ENCODE data around the gene ZNF841. TPM values are rescaled to one million over a fixed set of nuclear protein-coding genes. Genes with fewer than 3 reads are reported as not detected.

Gene ZNF841
- total RNA-seq, 1 donor from 2014 or later, result 18.3 TPM

- no peak for DNase-seq (ENCODE audit: low spot score)
- Histone ChIP-seq H2AFZ (replicated peaks) (peak overlapping the region; percentile 91), H3K79me2 (ENCODE audit: low read depth) (peaks cover 39% of the 10 kb centered on the region), H3K27me3 (no peaks in the 10 kb centered on the region), H3K9me3 (ENCODE audit: low read depth) (peaks cover 5% of the 10 kb centered on the region), H3K4me1 (peaks cover 6% of the 10 kb centered on the region), H3F3A (ENCODE audit: low read depth) (peaks cover 22% of the 10 kb centered on the region), H4K20me1 (ENCODE audit: low read depth) (no peaks in the 10 kb centered on the region), H3K4me2 (peak overlapping the region; percentile 57), H3K36me3 (peaks cover 9% of the 10 kb centered on the region), H3K9ac (no peak overlapping the region), H3K27ac (no peak overlapping the region), H3K4me3 (peak overlapping the region; percentile 88)
- Mint-ChIP-seq H3K27ac (no peak overlapping the region), H3K27me3 (ENCODE audit: insufficient read depth, low read depth) (peaks cover 10% of the 10 kb centered on the region), H3K9me3 (peaks cover 52% of the 10 kb centered on the region), H3K36me3 (peaks cover 29% of the 10 kb centered on the region), H3K4me1 (peaks cover 11% of the 10 kb centered on the region), H3K4me3 (peak overlapping the region; percentile 96)
- TF ChIP-seq EZH2phosphoT487 (IDR thresholded peaks at IDR 0.05) (no peak), EZH2 (IDR thresholded peaks at IDR 0.05) (no peak), CTCF (IDR thresholded peaks at IDR 0.05) (no peak)
Measured at GRCh38 chr19:52140032-52140710, 44.6 kb upstream of the ZNF841 start.

- TF ChIP-seq EZH2 (IDR thresholded peaks at IDR 0.05) (no peak), CTCF (IDR thresholded peaks at IDR 0.05) (peak; percentile 80), EZH2phosphoT487 (IDR thresholded peaks at IDR 0.05) (no peak)
- H3K4me2 ChIP-seq, result peak within 1 kb of the TSS; percentile 92
- Mint-ChIP-seq H3K9me3 (peaks cover 55% of the 10 kb centered on the region), H3K36me3 (peaks cover 35% of the 10 kb centered on the region), H3K27me3 (ENCODE audit: insufficient read depth, low read depth) (peaks cover 12% of the 10 kb centered on the region), H3K4me1 (peaks cover 11% of the 10 kb centered on the region), H3K27ac (peak within 1 kb of the TSS; percentile 39), H3K4me3 (peak within 1 kb of the TSS; percentile 96)
- peak within 1 kb of the TSS; percentile 72 for H3K9ac ChIP-seq
- H3F3A ChIP-seq (ENCODE audit: low read depth), result peaks cover 22% of the 10 kb centered on the region
- H3K9me3 ChIP-seq (ENCODE audit: low read depth), result peaks cover 5% of the 10 kb centered on the region
- peak within 1 kb of the TSS; percentile 88 for H3K27ac ChIP-seq
- H2AFZ ChIP-seq (replicated peaks), result peak within 1 kb of the TSS; percentile 91
- peaks cover 47% of the 10 kb centered on the region for H3K79me2 ChIP-seq (ENCODE audit: low read depth)
- peak; percentile 97 for DNase-seq (ENCODE audit: low spot score)
- peaks cover 6% of the 10 kb centered on the region for H3K4me1 ChIP-seq
- peaks cover 9% of the 10 kb centered on the region for H3K36me3 ChIP-seq
- H4K20me1 ChIP-seq (ENCODE audit: low read depth), result no peaks in the 10 kb centered on the region
- H3K4me3 ChIP-seq, result peak within 1 kb of the TSS; percentile 88
- no peaks in the 10 kb centered on the region for H3K27me3 ChIP-seq
Measured at GRCh38 chr19:52139252-52140031, 43.9 kb upstream of the ZNF841 start, which contains the start of gene ZNF616. ZNF616 (minus strand) TSS chr19:52139938; CDS start chr19:52130512, 9,426 bp downstream.

- no peak for TF ChIP-seq EZH2 (IDR thresholded peaks at IDR 0.05)
- TF ChIP-seq CTCF (IDR thresholded peaks at IDR 0.05), result no peak
- no peak for TF ChIP-seq EZH2phosphoT487 (IDR thresholded peaks at IDR 0.05)
- Histone ChIP-seq H3K36me3 (peaks cover 9% of the 10 kb centered on the region), H3K4me1 (peaks cover 6% of the 10 kb centered on the region), H3K79me2 (ENCODE audit: low read depth) (peaks cover 52% of the 10 kb centered on the region), H3F3A (ENCODE audit: low read depth) (peaks cover 22% of the 10 kb centered on the region), H3K27ac (peak overlapping the region; percentile 47), H2AFZ (replicated peaks) (peak overlapping the region; percentile 91), H3K9me3 (ENCODE audit: low read depth) (peaks cover 8% of the 10 kb centered on the region), H3K27me3 (no peaks in the 10 kb centered on the region), H3K9ac (peak overlapping the region; percentile 53), H3K4me2 (peak overlapping the region; percentile 92), H4K20me1 (ENCODE audit: low read depth) (no peaks in the 10 kb centered on the region), H3K4me3 (peak overlapping the region; percentile 88)
- Mint-ChIP-seq H3K4me1 (peaks cover 11% of the 10 kb centered on the region), H3K27me3 (ENCODE audit: insufficient read depth, low read depth) (peaks cover 12% of the 10 kb centered on the region), H3K4me3 (peak overlapping the region; percentile 96), H3K27ac (peak overlapping the region; percentile 27), H3K36me3 (peaks cover 40% of the 10 kb centered on the region), H3K9me3 (peaks cover 60% of the 10 kb centered on the region)
- DNase-seq (ENCODE audit: low spot score), result no peak
Measured at GRCh38 chr19:52138983-52139251, 43.4 kb upstream of the ZNF841 start.
